Nephron progenitor cell (in vitro differentiated cells): ENCODE data around the gene CNTLN.

Experiments used
- DNase-seq: peaks from one replicate; pipeline ENCODE4 v3.0.0; 2021
- H3K27ac Mint-ChIP-seq: 2 replicates; pipeline ENCODE4 v1.8.0; 2021; ENCODE audit warnings: mild to moderate bottlenecking, moderate library complexity, mixed read lengths
- H3K27me3 Mint-ChIP-seq: 2 replicates; pipeline ENCODE4 v1.8.0; 2021; ENCODE audit warnings: mild to moderate bottlenecking, low read depth, mixed read lengths; ENCODE audit not compliant: poor library complexity
- H3K36me3 Mint-ChIP-seq: 2 replicates; pipeline ENCODE4 v1.8.0; 2021; ENCODE audit warnings: low read depth, mixed read lengths
- H3K4me1 Mint-ChIP-seq: 2 replicates; pipeline ENCODE4 v1.8.0; 2021; ENCODE audit warnings: mixed read lengths
- H3K4me3 Mint-ChIP-seq: 2 replicates; pipeline ENCODE4 v1.8.0; 2021; ENCODE audit warnings: mild to moderate bottlenecking, moderate library complexity, mixed read lengths
- H3K9me3 Mint-ChIP-seq: 2 replicates; pipeline ENCODE4 v1.8.0; 2021; ENCODE audit warnings: mild to moderate bottlenecking, moderate library complexity, mixed read lengths
- CTCF ChIP-seq: fragments of 200-600 bp; sonication (generic); IDR thresholded peaks from 2 replicates; pipeline ENCODE4 v1.5.0; 2021; ENCODE audit warnings: antibody characterized with exemption

The CNTLN gene

GRCh38 chr9:17453751-17454150 lies 318.9 kb downstream of the CNTLN start:
- TF ChIP-seq CTCF, result no peak
- no peaks in the 10 kb centered on the region for H3K9me3 Mint-ChIP-seq
- H3K27ac Mint-ChIP-seq, result no peak overlapping the region
- H3K4me1 Mint-ChIP-seq, result no peaks in the 10 kb centered on the region
- DNase-seq, result no peak
- H3K36me3 Mint-ChIP-seq, result no peaks in the 10 kb centered on the region
- peaks cover 5% of the 10 kb centered on the region for H3K27me3 Mint-ChIP-seq
- no peak overlapping the region for H3K4me3 Mint-ChIP-seq

GRCh38 chr9:17462869-17463464 lies 328.1 kb downstream of the CNTLN start:
- TF ChIP-seq CTCF, result peak; percentile 86
- no peaks in the 10 kb centered on the region for H3K9me3 Mint-ChIP-seq
- H3K27ac Mint-ChIP-seq, result no peak overlapping the region
- no peak overlapping the region for H3K4me3 Mint-ChIP-seq
- H3K36me3 Mint-ChIP-seq, result no peaks in the 10 kb centered on the region
- H3K27me3 Mint-ChIP-seq, result no peaks in the 10 kb centered on the region
- DNase-seq, result peak; percentile 45
- no peaks in the 10 kb centered on the region for H3K4me1 Mint-ChIP-seq

GRCh38 chr9:17470036-17470813 lies 335.4 kb downstream of the CNTLN start:
- H3K4me1 Mint-ChIP-seq, result no peaks in the 10 kb centered on the region
- H3K4me3 Mint-ChIP-seq, result no peak overlapping the region
- TF ChIP-seq CTCF, result no peak
- no peak overlapping the region for H3K27ac Mint-ChIP-seq
- H3K36me3 Mint-ChIP-seq, result no peaks in the 10 kb centered on the region
- H3K27me3 Mint-ChIP-seq, result no peaks in the 10 kb centered on the region
- no peaks in the 10 kb centered on the region for H3K9me3 Mint-ChIP-seq
- no peak for DNase-seq

- Mint-ChIP-seq H3K27ac (no peak overlapping the region), H3K4me1 (no peaks in the 10 kb centered on the region), H3K9me3 (no peaks in the 10 kb centered on the region), H3K27me3 (no peaks in the 10 kb centered on the region), H3K4me3 (no peak overlapping the region), H3K36me3 (no peaks in the 10 kb centered on the region)
- TF ChIP-seq CTCF, result no peak
- DNase-seq, result no peak
Observed at GRCh38 chr9:17472126-17472525, 337.3 kb downstream of the CNTLN start.

GRCh38 chr9:17476401-17476800 lies 341.6 kb downstream of the CNTLN start:
- Mint-ChIP-seq H3K27ac (no peak overlapping the region), H3K4me3 (no peak overlapping the region), H3K36me3 (no peaks in the 10 kb centered on the region), H3K27me3 (peaks cover 4% of the 10 kb centered on the region), H3K4me1 (no peaks in the 10 kb centered on the region), H3K9me3 (no peaks in the 10 kb centered on the region)
- DNase-seq, result no peak
- no peak for TF ChIP-seq CTCF

GRCh38 chr9:17477816-17478215 lies 343.0 kb downstream of the CNTLN start:
- no peak overlapping the region for H3K27ac Mint-ChIP-seq
- H3K9me3 Mint-ChIP-seq, result no peaks in the 10 kb centered on the region
- no peaks in the 10 kb centered on the region for H3K4me1 Mint-ChIP-seq
- no peak for TF ChIP-seq CTCF
- DNase-seq, result no peak
- H3K27me3 Mint-ChIP-seq, result peaks cover 4% of the 10 kb centered on the region
- H3K4me3 Mint-ChIP-seq, result no peak overlapping the region
- H3K36me3 Mint-ChIP-seq, result no peaks in the 10 kb centered on the region
